Measurements from ENCODE around the gene NHLRC2.

DNA sequence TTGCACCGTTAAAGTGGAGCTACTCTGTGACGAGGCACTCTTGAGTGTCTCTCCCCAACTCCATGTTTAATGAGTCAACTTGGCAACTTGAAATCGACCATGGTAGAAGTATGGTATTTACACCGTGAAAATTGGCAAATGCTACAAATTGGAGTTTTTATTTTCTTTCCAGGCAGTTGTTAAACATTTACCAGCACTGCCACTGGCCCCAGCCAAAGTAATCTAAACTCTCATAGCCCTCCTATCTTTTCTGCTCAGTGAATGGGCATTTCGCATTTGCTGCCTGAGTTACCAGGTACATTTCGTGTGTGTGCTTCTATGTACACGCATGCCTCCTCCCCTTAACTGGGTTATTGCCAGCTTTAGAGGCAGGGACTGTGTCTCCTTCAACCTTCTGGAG is 83.3 kb downstream of the NHLRC2 start:
- TF ChIP-seq CTCF (IDR thresholded peaks at IDR 0.05) (no peak), POLR2A (IDR thresholded peaks at IDR 0.05) (no peak)
